Measurements from ENCODE around the gene ANO6.

ANO6 gene

DNA sequence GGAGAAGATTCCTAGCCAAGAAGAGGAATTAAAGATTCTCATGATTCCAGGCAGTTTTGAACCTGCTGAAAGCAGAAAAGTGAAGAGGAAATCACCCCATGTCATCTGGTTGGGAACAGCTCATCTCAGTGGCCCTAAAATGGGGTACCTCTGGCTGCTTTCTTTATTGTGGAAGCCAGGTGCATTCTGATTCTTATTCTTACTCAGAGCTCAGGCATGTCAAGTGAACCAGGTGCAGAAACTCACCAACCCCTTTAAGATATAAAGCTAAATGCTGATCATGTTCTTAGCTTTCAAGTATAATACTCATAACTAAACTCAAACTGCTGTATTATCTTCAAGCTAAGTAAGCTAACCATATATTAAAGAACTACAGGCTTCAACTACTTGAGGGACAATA, 259.7 kb downstream of the ANO6 start:
- H3K27ac ChIP-seq = no peak overlapping the region
- TF ChIP-seq, protein P1, sequence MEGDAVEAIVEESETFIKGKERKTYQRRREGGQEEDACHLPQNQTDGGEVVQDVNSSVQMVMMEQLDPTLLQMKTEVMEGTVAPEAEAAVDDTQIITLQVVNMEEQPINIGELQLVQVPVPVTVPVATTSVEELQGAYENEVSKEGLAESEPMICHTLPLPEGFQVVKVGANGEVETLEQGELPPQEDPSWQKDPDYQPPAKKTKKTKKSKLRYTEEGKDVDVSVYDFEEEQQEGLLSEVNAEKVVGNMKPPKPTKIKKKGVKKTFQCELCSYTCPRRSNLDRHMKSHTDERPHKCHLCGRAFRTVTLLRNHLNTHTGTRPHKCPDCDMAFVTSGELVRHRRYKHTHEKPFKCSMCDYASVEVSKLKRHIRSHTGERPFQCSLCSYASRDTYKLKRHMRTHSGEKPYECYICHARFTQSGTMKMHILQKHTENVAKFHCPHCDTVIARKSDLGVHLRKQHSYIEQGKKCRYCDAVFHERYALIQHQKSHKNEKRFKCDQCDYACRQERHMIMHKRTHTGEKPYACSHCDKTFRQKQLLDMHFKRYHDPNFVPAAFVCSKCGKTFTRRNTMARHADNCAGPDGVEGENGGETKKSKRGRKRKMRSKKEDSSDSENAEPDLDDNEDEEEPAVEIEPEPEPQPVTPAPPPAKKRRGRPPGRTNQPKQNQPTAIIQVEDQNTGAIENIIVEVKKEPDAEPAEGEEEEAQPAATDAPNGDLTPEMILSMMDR (IDR thresholded peaks at IDR 0.05) = no peak
- no peak for TF ChIP-seq ZFX (IDR thresholded peaks at IDR 0.05; ENCODE audit: borderline replicate concordance)

DNA sequence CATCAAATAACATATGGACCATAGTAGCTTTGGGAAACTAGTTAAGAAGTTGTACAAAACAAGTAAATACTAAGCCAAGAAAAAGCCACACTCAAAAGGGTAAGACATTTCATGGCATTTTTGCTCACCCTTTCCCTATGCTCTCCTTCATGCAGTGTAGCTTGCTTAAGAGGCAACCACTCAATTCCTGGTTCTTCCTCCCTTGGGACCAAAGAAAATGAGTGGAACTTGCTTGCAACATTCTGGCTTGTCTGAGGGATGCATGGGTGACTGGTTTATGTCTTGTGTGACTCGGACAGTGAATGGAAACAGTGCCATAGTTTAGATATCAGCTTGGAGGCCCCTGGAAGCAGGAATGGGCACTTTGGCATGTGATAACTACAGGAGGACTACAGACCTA, 261.6 kb downstream of the ANO6 start:
- TF ChIP-seq ZFX (IDR thresholded peaks at IDR 0.05; ENCODE audit: borderline replicate concordance) = no peak
- TF ChIP-seq, protein P1 (IDR thresholded peaks at IDR 0.05) = no peak
- no peak overlapping the region for H3K27ac ChIP-seq

DNA sequence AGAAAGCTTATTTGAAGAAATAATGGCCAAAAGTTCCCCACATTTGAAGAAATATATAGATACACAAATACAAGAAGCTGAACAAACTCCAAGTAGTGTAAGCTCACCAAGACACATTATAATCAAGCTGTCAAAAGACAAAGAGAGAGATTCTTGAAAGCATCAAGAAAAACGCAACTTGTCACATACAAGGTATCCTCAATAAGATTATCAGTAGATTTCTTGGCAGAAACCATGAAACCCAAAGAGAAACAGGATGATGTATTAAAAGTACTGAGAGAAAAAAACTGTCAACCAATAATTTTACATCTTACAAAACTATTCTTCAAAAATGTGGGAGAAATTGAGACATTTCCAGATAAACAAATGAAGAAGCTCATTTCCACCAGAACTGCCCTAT, 263.0 kb downstream of the ANO6 start:
- TF ChIP-seq, protein P1 (IDR thresholded peaks at IDR 0.05) = no peak
- no peak for TF ChIP-seq ZFX (IDR thresholded peaks at IDR 0.05; ENCODE audit: borderline replicate concordance)
- no peak overlapping the region for H3K27ac ChIP-seq

DNA sequence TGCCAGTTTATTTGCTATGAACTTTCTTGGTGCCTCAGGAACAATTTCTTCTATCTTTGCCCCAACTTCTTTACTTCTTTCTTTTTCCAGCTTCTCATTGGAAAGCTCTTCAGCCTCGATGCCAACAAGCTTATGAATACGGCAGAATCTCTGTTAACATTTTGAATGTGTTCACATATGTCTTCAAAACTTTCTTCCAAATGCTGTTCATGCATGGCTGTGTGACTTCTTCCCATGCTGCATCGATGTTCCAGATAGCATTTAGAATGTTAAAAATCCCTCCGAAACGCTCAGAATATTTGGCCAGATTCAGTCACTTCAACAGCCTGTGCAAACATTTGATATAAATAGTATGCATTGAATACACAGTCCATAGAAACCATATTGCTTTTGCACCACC, 265.9 kb downstream of the ANO6 start:
- TF ChIP-seq, protein P1 (IDR thresholded peaks at IDR 0.05) = no peak
- no peak overlapping the region for H3K27ac ChIP-seq

DNA sequence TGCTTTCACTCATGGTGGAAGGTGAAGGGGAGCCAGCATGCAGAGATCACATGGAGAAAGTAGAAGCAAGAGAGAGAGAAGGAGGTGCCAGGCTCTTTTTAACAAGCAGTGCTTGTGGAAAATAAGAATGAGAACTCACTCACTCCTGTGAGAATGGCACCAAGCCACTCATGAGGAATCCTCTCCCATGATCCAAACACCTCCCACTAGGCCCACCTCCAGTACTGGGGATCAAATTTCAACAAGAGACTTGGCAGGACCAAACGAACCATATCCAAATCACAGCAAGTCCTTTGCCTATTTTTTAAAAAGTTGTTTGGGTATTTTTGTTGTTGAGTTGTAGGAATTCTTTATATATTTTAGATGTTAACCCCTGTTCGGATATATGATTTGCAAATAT, 267.7 kb downstream of the ANO6 start:
- H3K27ac ChIP-seq = no peak overlapping the region
- no peak for TF ChIP-seq ZFX (IDR thresholded peaks at IDR 0.05; ENCODE audit: borderline replicate concordance)
